ENCODE data around the gene BPIFB4.
"Not testable (repeated sequence)": the region's sequence is repeated elsewhere in the genome, so short reads cannot be mapped to it uniquely, and the experiment has no call there.

Gene BPIFB4

GRCh38 chr20:33099843-33100538 lies 20.5 kb downstream of the BPIFB4 start:
- DNase-seq (ENCODE audit: low read depth) = no peak
- in situ Hi-C loops (cut with HindIII; ENCODE audit: low sequenced_read_pairs) = no loop called here
- no peak for TF ChIP-seq CTCF (IDR thresholded peaks at IDR 0.05; ENCODE audit: low read depth, low read length, missing control alignments)
- H3K4me3 ChIP-seq (ENCODE audit: low read depth, low read length) = no peak overlapping the region

DNA sequence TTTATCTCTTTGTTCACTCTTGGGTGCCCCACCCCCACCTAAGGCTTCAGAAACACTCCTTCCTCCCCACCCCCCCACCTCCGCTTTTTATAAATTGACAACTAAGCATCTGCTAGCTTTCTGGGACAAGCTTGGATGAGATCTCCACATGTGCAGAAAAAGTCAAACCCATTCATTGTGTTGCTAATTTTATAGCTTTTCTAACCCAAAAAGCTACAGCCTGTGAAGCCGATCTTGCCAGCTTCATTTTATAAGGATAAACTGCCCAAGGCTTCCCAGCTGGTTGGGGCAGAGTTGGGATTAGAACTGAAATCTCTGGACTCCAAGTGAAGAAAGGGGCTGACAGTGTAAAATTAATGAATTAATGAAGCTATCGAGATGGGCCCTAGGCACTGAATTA lies 24.1 kb downstream of the BPIFB4 start:
- DNase-seq (ENCODE audit: low read depth) = no peak
- in situ Hi-C loops (cut with HindIII; ENCODE audit: low sequenced_read_pairs) = no loop called here
- no peak for TF ChIP-seq CTCF (IDR thresholded peaks at IDR 0.05; ENCODE audit: low read depth, low read length, missing control alignments)
- no peak overlapping the region for H3K4me3 ChIP-seq (ENCODE audit: low read depth, low read length)

- H3K4me3 ChIP-seq (ENCODE audit: low read depth, low read length) = no peak overlapping the region
- no peak for DNase-seq (ENCODE audit: low read depth)
- no peak for TF ChIP-seq CTCF (IDR thresholded peaks at IDR 0.05; ENCODE audit: low read depth, low read length, missing control alignments)
- in situ Hi-C loops (cut with HindIII; ENCODE audit: low sequenced_read_pairs) = no loop called here
Measured at GRCh38 chr20:33104336-33104735, 24.9 kb downstream of the BPIFB4 start.

DNA sequence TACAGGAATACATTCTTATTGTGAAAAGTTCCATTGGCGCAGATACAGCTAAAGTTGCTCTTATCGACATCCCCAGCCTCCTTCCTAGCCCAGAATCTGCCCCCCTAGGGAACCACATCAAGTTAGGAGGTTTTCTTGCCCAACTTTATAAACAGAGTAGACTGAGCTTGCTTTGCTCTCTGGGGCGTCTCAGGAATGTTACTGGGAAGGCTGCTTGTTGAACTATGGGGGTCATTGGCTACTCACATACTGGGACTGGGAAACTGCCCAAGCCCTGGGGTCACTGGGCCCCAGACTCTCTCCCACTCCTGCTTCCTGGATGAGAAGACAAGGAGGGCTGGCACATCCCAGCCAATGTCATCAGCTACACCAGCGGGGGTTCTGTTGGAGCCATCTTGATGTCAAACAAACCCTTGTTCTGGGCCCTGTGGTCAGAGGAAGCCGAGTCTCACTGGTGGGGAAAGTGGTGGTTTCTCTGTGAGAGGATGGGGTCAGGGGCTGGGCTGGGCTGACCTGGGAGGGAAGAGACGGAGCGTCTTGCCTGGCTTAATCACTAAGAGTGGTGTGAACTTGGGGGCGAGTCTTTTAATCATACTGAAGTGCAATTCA lies 26.0 kb downstream of the BPIFB4 start:
- TF ChIP-seq CTCF (IDR thresholded peaks at IDR 0.05; ENCODE audit: low read depth, low read length, missing control alignments) = no peak
- DNase-seq (ENCODE audit: low read depth) = no peak
- in situ Hi-C loops (cut with HindIII; ENCODE audit: low sequenced_read_pairs) = no loop called here
- no peak overlapping the region for H3K4me3 ChIP-seq (ENCODE audit: low read depth, low read length)

- in situ Hi-C loops (cut with HindIII; ENCODE audit: low sequenced_read_pairs); DNase-seq (ENCODE audit: low read depth); H3K4me3 ChIP-seq (ENCODE audit: low read depth, low read length): not testable (repeated sequence)
Measured at GRCh38 chr20:33106058-33106620, 26.7 kb downstream of the BPIFB4 start.

- TF ChIP-seq CTCF (IDR thresholded peaks at IDR 0.05; ENCODE audit: low read depth, low read length, missing control alignments) = no peak
- no peak for DNase-seq (ENCODE audit: low read depth)
- H3K4me3 ChIP-seq (ENCODE audit: low read depth, low read length) = no peak overlapping the region
- in situ Hi-C loops (cut with HindIII; ENCODE audit: low sequenced_read_pairs) = no loop called here
Measured at GRCh38 chr20:33108661-33109060, 29.2 kb downstream of the BPIFB4 start.

DNA sequence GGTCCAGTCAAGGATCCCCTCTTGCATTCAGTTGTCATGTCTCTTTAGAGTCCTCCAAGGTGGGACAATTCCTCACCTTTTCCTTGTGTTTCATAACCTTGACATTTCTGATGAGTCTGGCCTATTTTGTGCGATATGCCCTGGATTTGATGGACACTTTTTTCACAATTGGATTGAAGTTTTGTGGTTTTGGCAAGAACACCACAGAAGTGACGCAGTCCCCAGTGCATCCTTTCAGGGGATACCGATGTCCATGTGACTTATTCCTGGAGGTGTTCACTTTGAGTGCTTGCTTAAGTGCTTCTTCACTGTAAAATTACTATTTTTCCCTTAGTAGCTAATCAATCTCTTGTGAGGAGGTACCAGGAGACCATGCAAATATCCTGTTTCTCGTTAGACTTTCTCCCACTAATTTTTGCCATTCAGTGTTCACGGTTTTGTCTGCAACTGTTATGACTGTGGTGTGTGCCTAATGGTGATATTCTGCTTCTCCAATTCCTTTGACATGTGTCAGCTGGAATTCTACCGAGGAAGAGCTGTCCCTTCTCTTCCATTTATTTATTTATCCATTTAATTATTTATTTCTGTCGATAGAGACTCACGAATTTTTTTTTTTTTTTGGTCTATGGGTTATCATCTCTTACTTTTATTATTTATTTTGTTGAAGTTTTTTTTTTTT lies 30.8 kb downstream of the BPIFB4 start:
- TF ChIP-seq CTCF (IDR thresholded peaks at IDR 0.05; ENCODE audit: low read depth, low read length, missing control alignments) = no peak
- no peak overlapping the region for H3K4me3 ChIP-seq (ENCODE audit: low read depth, low read length)
- no peak for DNase-seq (ENCODE audit: low read depth)
- in situ Hi-C loops (cut with HindIII; ENCODE audit: low sequenced_read_pairs) = no loop called here

Data from astrocyte of the cerebellum (primary cell).